Body of pancreas (tissue), 4 donors: ENCODE results near the gene FBXL17. TPM values are rescaled to one million over a fixed set of nuclear protein-coding genes. Genes with fewer than 3 reads are reported as not detected.

Experiments
- ATAC-seq: fragments of 150-250 bp; one replicate; pipeline ENCODE4 v1.9.1; 2016
- DNase-seq, 4 donors: peaks; one replicate each; pipeline ENCODE4 v3.0.0-alpha.2; 2019
- H3K27ac ChIP-seq, 4 donors: fragments of 200-600 bp; sonication (generic); 1 replicate in 3 of 4; 2 replicates in 1 of 4; pipeline versions ENCODE4 v1.5.1 to v1.6.1; 2016 to 2019; ENCODE audit warnings: mild to moderate bottlenecking in 1 of 4, mixed read lengths in 1 of 4, moderate library complexity in 1 of 4
- H3K27me3 ChIP-seq, 2 donors: fragments of 200-600 bp; sonication (generic); one replicate each; pipeline ENCODE4 v1.6.0; 2016; ENCODE audit warnings: mild to moderate bottlenecking in 1 of 2
- H3K36me3 ChIP-seq, 2 donors: fragments of 200-600 bp; sonication (generic); replicated peaks in 1 of 2; 2 replicates each; pipeline ENCODE4 v1.5.1; 2016; ENCODE audit warnings: low read depth in 2 of 2; ENCODE audit not compliant: insufficient read depth in 1 of 2
- H3K4me1 ChIP-seq: fragments of 200-600 bp; sonication (generic); one replicate; pipeline ENCODE4 v1.6.0; 2016
- H3K4me3 ChIP-seq, 2 donors: fragments of 200-600 bp; sonication (generic); 1 replicate in 1 of 2; 2 replicates in 1 of 2; pipeline ENCODE4 v1.5.1; 2016 to 2019
- H3K9me3 ChIP-seq, 3 donors: fragments of 200-600 bp; sonication (generic); 1 replicate in 2 of 3; 2 replicates in 1 of 3; pipeline ENCODE4 v1.5.1; 2016
- POLR2A ChIP-seq, 3 donors: fragments of 450-650 bp; IDR thresholded peaks; one replicate each; pipeline ENCODE4 v1.6.1; 2016; ENCODE audit warnings: antibody characterized with exemption in 3 of 3, mild to moderate bottlenecking in 2 of 3
- WGBS, 2 donors: methylation state at CpG; one replicate each; pipeline ENCODE4 v1.1.5; 2017; 5-methylcytosine and 5-hydroxymethylcytosine counted together
- intact Hi-C: fragments of 100-400 bp; cut with DNase I; formaldehyde crosslinking; loops from one replicate; pipeline ENCODE4 v1.15.1; 2023
- total RNA-seq, 2 donors: library from RNA; depleted of rRNA; stranded (reverse); fragments of >200 nt; gene quantifications; one replicate each; pipeline ENCODE4 v1.1.0, GENCODE V29; 2016
- TF ChIP-seq, protein P1 (sequence below), 7 experiments: fragments of 450-650 bp in 4 of 7; fragments of 200-600 bp in 3 of 7; sonication (generic) in 3 of 7; IDR thresholded peaks; one replicate each; pipeline ENCODE4 v1.5.1; 2016 to 2019; ENCODE audit warnings: antibody characterized with exemption in 7 of 7

FBXL17 gene
- total RNA-seq, 2 donors from 2014 or later, result 5.3 to 13.5 TPM

GRCh38 chr5:107919969-107920368 lies 461.9 kb downstream of the FBXL17 start:
- intact Hi-C loops, result no loop called here
- H3K36me3 ChIP-seq, result no peaks in the 10 kb centered on the region
- no peaks in the 10 kb centered on the region for H3K27me3 ChIP-seq
- WGBS, 2 donors, result 88 to 96% methylated on average over 6 of the region's 6 CpGs
- TF ChIP-seq, protein P1, sequence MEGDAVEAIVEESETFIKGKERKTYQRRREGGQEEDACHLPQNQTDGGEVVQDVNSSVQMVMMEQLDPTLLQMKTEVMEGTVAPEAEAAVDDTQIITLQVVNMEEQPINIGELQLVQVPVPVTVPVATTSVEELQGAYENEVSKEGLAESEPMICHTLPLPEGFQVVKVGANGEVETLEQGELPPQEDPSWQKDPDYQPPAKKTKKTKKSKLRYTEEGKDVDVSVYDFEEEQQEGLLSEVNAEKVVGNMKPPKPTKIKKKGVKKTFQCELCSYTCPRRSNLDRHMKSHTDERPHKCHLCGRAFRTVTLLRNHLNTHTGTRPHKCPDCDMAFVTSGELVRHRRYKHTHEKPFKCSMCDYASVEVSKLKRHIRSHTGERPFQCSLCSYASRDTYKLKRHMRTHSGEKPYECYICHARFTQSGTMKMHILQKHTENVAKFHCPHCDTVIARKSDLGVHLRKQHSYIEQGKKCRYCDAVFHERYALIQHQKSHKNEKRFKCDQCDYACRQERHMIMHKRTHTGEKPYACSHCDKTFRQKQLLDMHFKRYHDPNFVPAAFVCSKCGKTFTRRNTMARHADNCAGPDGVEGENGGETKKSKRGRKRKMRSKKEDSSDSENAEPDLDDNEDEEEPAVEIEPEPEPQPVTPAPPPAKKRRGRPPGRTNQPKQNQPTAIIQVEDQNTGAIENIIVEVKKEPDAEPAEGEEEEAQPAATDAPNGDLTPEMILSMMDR (IDR thresholded peaks at IDR 0.05), result no peak
- TF ChIP-seq POLR2A (IDR thresholded peaks at IDR 0.05), result no peak
- ATAC-seq (no peak), DNase-seq (no peak)
- no peaks in the 10 kb centered on the region for H3K4me1 ChIP-seq
- H3K4me3 ChIP-seq, result no peak overlapping the region
- H3K27ac ChIP-seq, result no peak overlapping the region
- no peaks in the 10 kb centered on the region for H3K9me3 ChIP-seq

GRCh38 chr5:107919361-107919760 lies 462.5 kb downstream of the FBXL17 start:
- Histone ChIP-seq H3K4me3 (no peak overlapping the region), H3K27ac (no peak overlapping the region), H3K36me3 (no peaks in the 10 kb centered on the region), H3K27me3 (no peaks in the 10 kb centered on the region), H3K4me1 (no peaks in the 10 kb centered on the region), H3K9me3 (no peaks in the 10 kb centered on the region)
- intact Hi-C loops, result no loop called here
- ATAC-seq (no peak), DNase-seq (no peak)
- 98 to 99% methylated on average over 4 of the region's 4 CpGs for WGBS, 2 donors
- TF ChIP-seq, protein P1 (IDR thresholded peaks at IDR 0.05), result no peak

DNA sequence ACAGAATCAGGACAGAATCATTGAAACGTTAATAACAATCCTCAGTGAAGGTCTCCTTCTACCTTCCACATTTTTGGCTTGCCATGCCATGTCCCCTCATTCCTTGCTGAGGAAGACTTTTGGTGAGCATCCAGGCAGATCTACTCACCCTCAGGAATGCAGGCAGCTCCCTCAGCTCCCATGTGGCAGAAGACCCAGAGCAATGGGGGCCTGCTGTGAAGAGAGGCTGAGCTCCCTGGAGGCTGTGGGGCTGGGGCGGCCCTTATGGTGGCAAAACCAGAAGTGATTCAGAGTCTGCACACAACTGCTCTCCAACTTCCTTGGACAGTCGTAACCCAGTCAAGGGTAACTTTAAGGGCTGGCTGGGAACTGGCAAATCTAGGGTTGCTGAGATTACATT lies 463.9 kb downstream of the FBXL17 start:
- DNase-seq, result no peak
- intact Hi-C loops, result no loop called here
- Histone ChIP-seq H3K4me3 (no peak overlapping the region), H3K36me3 (no peaks in the 10 kb centered on the region), H3K27ac (no peak overlapping the region), H3K4me1 (no peaks in the 10 kb centered on the region), H3K27me3 (no peaks in the 10 kb centered on the region), H3K9me3 (no peaks in the 10 kb centered on the region)
- no peak for TF ChIP-seq POLR2A (IDR thresholded peaks at IDR 0.05)
- TF ChIP-seq, protein P1 (IDR thresholded peaks at IDR 0.05), result no peak
- ATAC-seq, result no peak
- WGBS, 2 donors, result 84 to 89% methylated on average over 3 of the region's 3 CpGs

- ATAC-seq, result no peak
- no peak for TF ChIP-seq POLR2A (IDR thresholded peaks at IDR 0.05)
- TF ChIP-seq, protein P1 (IDR thresholded peaks at IDR 0.05), result no peak
- no peak overlapping the region for H3K27ac ChIP-seq
- intact Hi-C loops, result no loop called here
- no peaks in the 10 kb centered on the region for H3K4me1 ChIP-seq
- H3K27me3 ChIP-seq, result no peaks in the 10 kb centered on the region
- 77 to 78% methylated on average over 6 of the region's 6 CpGs for WGBS, 2 donors
- no peaks in the 10 kb centered on the region for H3K36me3 ChIP-seq
- H3K9me3 ChIP-seq, result no peaks in the 10 kb centered on the region
- no peak overlapping the region for H3K4me3 ChIP-seq
- DNase-seq, result no peak
Observed at GRCh38 chr5:107916731-107917725, 464.9 kb downstream of the FBXL17 start.
